DOHH2 (cell line): ENCODE data around the gene MTO1.
"Not testable (repeated sequence)": the region's sequence is repeated elsewhere in the genome, so short reads cannot be mapped to it uniquely, and the experiment has no call there.

Experiments used
- H3F3A ChIP-seq: fragments of 200-600 bp; sonication (generic), shearing (Covaris generic); 2 replicates; pipeline ENCODE4 v1.6.0; 2016; ENCODE audit warnings: antibody characterized with exemption, mild to moderate bottlenecking; ENCODE audit not compliant: control insufficient read depth, insufficient read depth
- H3K27ac ChIP-seq: fragments of 200-600 bp; sonication (generic); 2 replicates; pipeline ENCODE4 v1.5.1; 2014; ENCODE audit warnings: low read depth, mild to moderate bottlenecking, low read length, moderate library complexity
- H3K27me3 ChIP-seq: fragments of 200-600 bp; sonication (generic); 2 replicates; pipeline ENCODE4 v1.6.1; 2014; ENCODE audit warnings: mild to moderate bottlenecking, low read length, mixed read lengths; ENCODE audit not compliant: control insufficient read depth
- H3K36me3 ChIP-seq: fragments of 200-600 bp; sonication (generic); 2 replicates; pipeline ENCODE4 v1.6.1; 2014; ENCODE audit warnings: mild to moderate bottlenecking, low read length, moderate library complexity, mixed read lengths; ENCODE audit not compliant: control insufficient read depth
- H3K4me1 ChIP-seq: fragments of 200-600 bp; sonication (generic); 2 replicates; pipeline ENCODE4 v1.6.1; 2014; ENCODE audit warnings: mild to moderate bottlenecking, low read length, mixed read lengths; ENCODE audit not compliant: control insufficient read depth
- H3K4me2 ChIP-seq: fragments of 200-600 bp; sonication (generic); 2 replicates; pipeline ENCODE4 v1.6.0; 2014; ENCODE audit warnings: mild to moderate bottlenecking, low read length, moderate library complexity
- H3K4me3 ChIP-seq: fragments of 200-600 bp; sonication (generic); 2 replicates; pipeline ENCODE4 v1.5.1; 2014; ENCODE audit warnings: mild to moderate bottlenecking, low read length, mixed read lengths
- H3K79me2 ChIP-seq: fragments of 200-600 bp; sonication (generic); 2 replicates; pipeline ENCODE4 v1.6.1; 2014; ENCODE audit warnings: mild to moderate bottlenecking, low read length, mixed read lengths; ENCODE audit not compliant: control insufficient read depth
- H3K9me2 ChIP-seq: fragments of 200-600 bp; sonication (generic); replicated peaks from 2 replicates; pipeline ENCODE4 v1.6.1; 2014; ENCODE audit warnings: mild to moderate bottlenecking, low read length, mixed read lengths; ENCODE audit not compliant: control insufficient read depth
- H3K9me3 ChIP-seq: fragments of 200-600 bp; sonication (generic); 2 replicates; pipeline ENCODE4 v1.6.1; 2014; ENCODE audit warnings: antibody characterized with exemption, low read length, mixed read lengths; ENCODE audit not compliant: control insufficient read depth, insufficient read depth
- H4K20me1 ChIP-seq: fragments of 200-600 bp; sonication (generic); 2 replicates; pipeline ENCODE4 v1.6.0; 2014; ENCODE audit warnings: low read depth, mild to moderate bottlenecking, antibody characterized with exemption, low read length, moderate library complexity; ENCODE audit not compliant: control insufficient read depth, insufficient read depth
- EZH2phosphoT487 ChIP-seq: fragments of 200-600 bp; sonication (generic); IDR thresholded peaks from 2 replicates; pipeline ENCODE4 v1.6.1; 2017; ENCODE audit warnings: borderline replicate concordance, mild to moderate bottlenecking, antibody characterized with exemption, low read length, moderate library complexity, mixed read lengths
- TF ChIP-seq, protein P1 (sequence below): fragments of 200-600 bp; sonication (generic); IDR thresholded peaks from one replicate; pipeline ENCODE4 v1.5.1; 2014; ENCODE audit warnings: antibody characterized with exemption, mild to moderate bottlenecking, low read depth, low read length; ENCODE audit not compliant: poor library complexity, severe bottlenecking

The MTO1 gene

GRCh38 chr6:73514746-73515110 is 53.2 kb downstream of the MTO1 start:
- H3K27me3 ChIP-seq, result no peaks in the 10 kb centered on the region
- H3K27ac ChIP-seq, result peak overlapping the region; percentile 39
- H3K9me3 ChIP-seq, result no peaks in the 10 kb centered on the region
- H4K20me1 ChIP-seq, result peaks cover 10% of the 10 kb centered on the region
- H3K4me1 ChIP-seq, result peaks cover 36% of the 10 kb centered on the region
- H3K36me3 ChIP-seq, result peaks cover 54% of the 10 kb centered on the region
- peak overlapping the region; percentile 17; the same call in 1 of the 2 replicates for H3K4me2 ChIP-seq
- peaks cover 11% of the 10 kb centered on the region for H3K79me2 ChIP-seq
- no peak overlapping the region for H3K4me3 ChIP-seq
- TF ChIP-seq, protein P1, sequence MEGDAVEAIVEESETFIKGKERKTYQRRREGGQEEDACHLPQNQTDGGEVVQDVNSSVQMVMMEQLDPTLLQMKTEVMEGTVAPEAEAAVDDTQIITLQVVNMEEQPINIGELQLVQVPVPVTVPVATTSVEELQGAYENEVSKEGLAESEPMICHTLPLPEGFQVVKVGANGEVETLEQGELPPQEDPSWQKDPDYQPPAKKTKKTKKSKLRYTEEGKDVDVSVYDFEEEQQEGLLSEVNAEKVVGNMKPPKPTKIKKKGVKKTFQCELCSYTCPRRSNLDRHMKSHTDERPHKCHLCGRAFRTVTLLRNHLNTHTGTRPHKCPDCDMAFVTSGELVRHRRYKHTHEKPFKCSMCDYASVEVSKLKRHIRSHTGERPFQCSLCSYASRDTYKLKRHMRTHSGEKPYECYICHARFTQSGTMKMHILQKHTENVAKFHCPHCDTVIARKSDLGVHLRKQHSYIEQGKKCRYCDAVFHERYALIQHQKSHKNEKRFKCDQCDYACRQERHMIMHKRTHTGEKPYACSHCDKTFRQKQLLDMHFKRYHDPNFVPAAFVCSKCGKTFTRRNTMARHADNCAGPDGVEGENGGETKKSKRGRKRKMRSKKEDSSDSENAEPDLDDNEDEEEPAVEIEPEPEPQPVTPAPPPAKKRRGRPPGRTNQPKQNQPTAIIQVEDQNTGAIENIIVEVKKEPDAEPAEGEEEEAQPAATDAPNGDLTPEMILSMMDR, result no peak
- TF ChIP-seq EZH2phosphoT487, result no peak
- H3K9me2 ChIP-seq, result no peaks in the 10 kb centered on the region
- peaks cover 77% of the 10 kb centered on the region for H3F3A ChIP-seq

GRCh38 chr6:73515204-73515655 is 53.7 kb downstream of the MTO1 start:
- TF ChIP-seq EZH2phosphoT487, result no peak
- TF ChIP-seq, protein P1, result no peak
- Histone ChIP-seq H3K4me2 (peak overlapping the region; percentile 17), H3K36me3 (peaks cover 59% of the 10 kb centered on the region), H4K20me1 (peaks cover 13% of the 10 kb centered on the region), H3K9me2 (no peaks in the 10 kb centered on the region), H3F3A (peaks cover 78% of the 10 kb centered on the region), H3K79me2 (peaks cover 16% of the 10 kb centered on the region), H3K9me3 (no peaks in the 10 kb centered on the region), H3K4me3 (peak overlapping the region; percentile 17; the same call in 1 of the 2 replicates), H3K27me3 (no peaks in the 10 kb centered on the region), H3K27ac (peak overlapping the region; percentile 39), H3K4me1 (peaks cover 38% of the 10 kb centered on the region)

GRCh38 chr6:73516514-73517489 is 55.3 kb downstream of the MTO1 start:
- Histone ChIP-seq H3K27me3 (peaks cover 3% of the 10 kb centered on the region; the same call in 1 of the 2 replicates), H3K4me3 (peak overlapping the region; percentile 2), H3K36me3 (peaks cover 70% of the 10 kb centered on the region), H3K4me1 (peaks cover 38% of the 10 kb centered on the region), H3K27ac (peak overlapping the region; percentile 39), H4K20me1 (peaks cover 17% of the 10 kb centered on the region), H3K79me2 (peaks cover 25% of the 10 kb centered on the region), H3K4me2 (peak overlapping the region; percentile 17), H3K9me2 (no peaks in the 10 kb centered on the region), H3F3A (peaks cover 83% of the 10 kb centered on the region), H3K9me3 (no peaks in the 10 kb centered on the region)
- TF ChIP-seq, protein P1, result no peak
- no peak for TF ChIP-seq EZH2phosphoT487

- peak overlapping the region; percentile 95; the same call in 1 of the 2 replicates for H3K27ac ChIP-seq
- H3F3A ChIP-seq, result peaks cover 77% of the 10 kb centered on the region
- not testable (repeated sequence) for H3K27me3 ChIP-seq, H3K9me3 ChIP-seq, H3K9me2 ChIP-seq
- H3K36me3 ChIP-seq, result peaks cover 68% of the 10 kb centered on the region
- H3K4me2 ChIP-seq, result peak overlapping the region; percentile 79
- H3K4me1 ChIP-seq, result peaks cover 43% of the 10 kb centered on the region
- peak overlapping the region; percentile 92 for H3K4me3 ChIP-seq
- peaks cover 40% of the 10 kb centered on the region for H3K79me2 ChIP-seq
- peaks cover 17% of the 10 kb centered on the region for H4K20me1 ChIP-seq
Observed at GRCh38 chr6:73518100-73518981, 56.8 kb downstream of the MTO1 start.
